Putamen (tissue), 1 donor: ENCODE measurements around the gene LTA4H.

Experiments used
- DNase-seq: peaks from one replicate; pipeline ENCODE4 v3.0.0-alpha.2; 2016; ENCODE audit warnings: low spot score

The LTA4H gene

DNA sequence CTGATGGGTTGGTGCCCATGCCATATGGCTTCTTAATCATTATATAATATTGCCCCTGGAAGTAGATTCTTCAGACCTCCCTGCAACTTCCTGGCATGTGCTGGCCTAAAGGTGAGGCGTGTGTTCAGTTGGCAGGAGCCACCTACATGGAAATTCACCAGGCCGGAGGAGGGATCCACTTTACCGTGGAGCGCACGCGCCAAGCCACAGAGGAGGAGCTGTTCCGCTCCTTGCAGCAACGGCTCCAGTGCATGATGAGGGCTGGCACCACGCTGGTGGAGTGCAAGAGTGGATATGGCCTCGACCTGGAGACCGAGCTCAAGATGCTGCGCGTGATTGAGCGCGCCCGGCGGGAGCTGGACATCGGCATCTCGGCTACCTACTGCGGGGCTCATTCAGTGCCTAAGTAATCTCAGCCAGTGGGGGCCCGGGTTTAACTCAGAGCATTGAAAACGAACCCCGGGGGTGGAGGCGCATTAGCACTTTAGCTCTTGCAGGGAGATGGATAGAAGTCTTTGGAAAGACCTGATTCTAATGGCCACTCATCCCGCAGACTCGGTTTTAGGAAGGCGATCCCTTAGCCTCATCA, 78.7 kb downstream of the LTA4H start:
- no peak for DNase-seq

- DNase-seq: no peak
These were observed 79.7 kb downstream of the LTA4H start for GRCh38 chr12:95955549-95956159.

- DNase-seq: no peak
These were observed 82.4 kb downstream of the LTA4H start for GRCh38 chr12:95953000-95953399.

DNA sequence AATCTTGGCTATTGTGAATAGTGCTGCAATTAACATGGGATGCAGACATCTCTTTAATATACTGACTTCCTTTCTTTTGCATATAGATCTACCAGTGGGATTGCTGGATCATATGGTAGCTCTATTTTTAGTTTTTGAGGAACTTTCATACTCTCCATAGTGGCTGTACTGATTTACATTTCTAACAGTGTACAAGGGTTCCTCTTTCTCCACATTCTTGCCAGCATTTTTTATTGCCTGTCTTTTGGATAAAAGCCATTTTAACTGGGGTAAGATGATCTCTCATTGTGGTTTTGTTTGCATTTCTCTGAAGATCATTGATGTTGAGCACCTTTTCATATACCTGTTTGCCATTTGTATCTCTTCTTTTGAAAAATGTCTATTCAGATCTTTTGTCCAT, 83.9 kb downstream of the LTA4H start:
- no peak for DNase-seq
